ENCODE measurements around the gene PDE9A. TPM values are rescaled to one million over a fixed set of nuclear protein-coding genes. Genes with fewer than 3 reads are reported as not detected.
"Not testable (repeated sequence)": the region's sequence is repeated elsewhere in the genome, so short reads cannot be mapped to it uniquely, and the experiment has no call there.

Gene PDE9A
- total and polyA plus RNA-seq, 9 donors: 3.9 to 11.3 (median 6.9) TPM

DNA sequence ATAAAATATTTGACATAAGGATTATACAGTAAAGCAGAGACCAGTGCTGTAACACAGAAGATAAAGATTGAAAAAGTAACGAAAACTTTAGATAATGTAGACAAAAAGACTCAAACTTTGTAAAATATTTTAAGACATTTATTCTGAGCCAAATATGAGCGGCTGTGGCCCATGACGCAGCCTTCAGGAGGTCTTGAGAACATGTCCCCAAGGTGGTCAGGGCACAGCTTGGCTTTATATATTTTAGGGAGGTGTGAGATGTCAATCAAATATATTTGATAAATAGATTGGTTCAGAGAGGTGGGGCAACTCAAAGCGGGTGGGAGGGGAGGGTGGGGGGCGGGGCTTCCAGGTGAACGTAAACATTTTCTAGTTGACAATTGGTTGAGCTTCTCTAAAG is 144.7 kb downstream of the PDE9A start:
- no peak for DNase-seq
- Histone ChIP-seq H3K27me3 (no peaks in the 10 kb centered on the region), H3K27ac (no peak overlapping the region), H3K4me3 (no peak overlapping the region), H3K4me1 (ENCODE audit: insufficient read depth) (no peaks in the 10 kb centered on the region), H3K36me3 (no peaks in the 10 kb centered on the region), H3K9me3 (no peaks in the 10 kb centered on the region)
- 73 to 84% (median 83%) methylated on average over 6 of the region's 6 CpGs for WGBS, 3 donors
- intact Hi-C loops (cut with DNase I): no loop called here
- TF ChIP-seq, protein P1, sequence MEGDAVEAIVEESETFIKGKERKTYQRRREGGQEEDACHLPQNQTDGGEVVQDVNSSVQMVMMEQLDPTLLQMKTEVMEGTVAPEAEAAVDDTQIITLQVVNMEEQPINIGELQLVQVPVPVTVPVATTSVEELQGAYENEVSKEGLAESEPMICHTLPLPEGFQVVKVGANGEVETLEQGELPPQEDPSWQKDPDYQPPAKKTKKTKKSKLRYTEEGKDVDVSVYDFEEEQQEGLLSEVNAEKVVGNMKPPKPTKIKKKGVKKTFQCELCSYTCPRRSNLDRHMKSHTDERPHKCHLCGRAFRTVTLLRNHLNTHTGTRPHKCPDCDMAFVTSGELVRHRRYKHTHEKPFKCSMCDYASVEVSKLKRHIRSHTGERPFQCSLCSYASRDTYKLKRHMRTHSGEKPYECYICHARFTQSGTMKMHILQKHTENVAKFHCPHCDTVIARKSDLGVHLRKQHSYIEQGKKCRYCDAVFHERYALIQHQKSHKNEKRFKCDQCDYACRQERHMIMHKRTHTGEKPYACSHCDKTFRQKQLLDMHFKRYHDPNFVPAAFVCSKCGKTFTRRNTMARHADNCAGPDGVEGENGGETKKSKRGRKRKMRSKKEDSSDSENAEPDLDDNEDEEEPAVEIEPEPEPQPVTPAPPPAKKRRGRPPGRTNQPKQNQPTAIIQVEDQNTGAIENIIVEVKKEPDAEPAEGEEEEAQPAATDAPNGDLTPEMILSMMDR (IDR thresholded peaks at IDR 0.05): no peak
- TF ChIP-seq POLR2A (IDR thresholded peaks at IDR 0.05): no peak
- no peak for TF ChIP-seq EP300 (IDR thresholded peaks at IDR 0.05)

DNA sequence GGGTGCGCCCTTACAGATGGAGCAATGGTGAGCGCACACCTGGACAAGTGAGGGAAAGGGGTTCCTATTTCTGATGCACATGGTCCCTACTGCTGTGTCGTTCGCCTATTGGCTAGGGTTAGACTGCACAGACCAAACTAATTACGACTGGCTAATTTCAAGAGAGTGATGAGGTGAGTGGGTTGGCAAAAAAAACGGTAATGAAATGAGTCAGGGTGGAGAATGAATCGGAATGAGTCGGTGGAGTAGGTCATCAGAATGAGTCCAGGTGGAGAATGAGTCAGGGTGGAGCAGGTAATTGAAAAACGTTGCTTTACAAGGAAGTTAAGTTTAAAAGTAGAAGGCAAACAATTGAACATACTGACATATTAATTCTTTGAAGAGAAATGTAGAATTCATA is 146.1 kb downstream of the PDE9A start:
- no peaks in the 10 kb centered on the region for H3K9me3 ChIP-seq
- H3K27me3 ChIP-seq: no peaks in the 10 kb centered on the region
- 75 to 79% (median 77%) methylated on average over 9 of the region's 9 CpGs for WGBS, 3 donors
- no peaks in the 10 kb centered on the region for H3K36me3 ChIP-seq
- H3K4me3 ChIP-seq: no peak overlapping the region
- no peak for DNase-seq
- no peak overlapping the region for H3K27ac ChIP-seq
- H3K4me1 ChIP-seq (ENCODE audit: insufficient read depth): no peaks in the 10 kb centered on the region
- intact Hi-C loops (cut with DNase I): no loop called here
- TF ChIP-seq EP300 (IDR thresholded peaks at IDR 0.05) (no peak), POLR2A (IDR thresholded peaks at IDR 0.05) (no peak)
- TF ChIP-seq, protein P1 (IDR thresholded peaks at IDR 0.05): no peak

DNA sequence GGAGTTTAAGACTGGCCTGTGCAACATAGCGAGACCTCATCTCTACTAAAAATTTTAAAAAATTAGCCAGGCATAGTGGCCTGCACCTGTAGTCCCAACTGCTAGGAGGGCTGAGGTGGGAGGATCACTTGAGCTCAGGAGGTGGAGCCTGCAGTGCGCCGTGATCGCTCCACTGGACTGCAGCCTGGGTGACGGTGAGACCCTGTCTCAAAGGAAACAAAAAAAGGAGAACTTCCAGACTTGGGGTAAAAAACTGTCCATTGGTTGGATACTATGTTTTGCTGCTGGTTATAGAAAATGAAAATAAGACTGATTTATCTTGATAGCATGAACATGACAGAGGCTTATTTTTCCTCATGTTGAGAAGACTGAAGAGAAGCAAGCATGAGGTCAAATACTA is 146.5 kb downstream of the PDE9A start:
- intact Hi-C loops (cut with DNase I): no loop called here

DNA sequence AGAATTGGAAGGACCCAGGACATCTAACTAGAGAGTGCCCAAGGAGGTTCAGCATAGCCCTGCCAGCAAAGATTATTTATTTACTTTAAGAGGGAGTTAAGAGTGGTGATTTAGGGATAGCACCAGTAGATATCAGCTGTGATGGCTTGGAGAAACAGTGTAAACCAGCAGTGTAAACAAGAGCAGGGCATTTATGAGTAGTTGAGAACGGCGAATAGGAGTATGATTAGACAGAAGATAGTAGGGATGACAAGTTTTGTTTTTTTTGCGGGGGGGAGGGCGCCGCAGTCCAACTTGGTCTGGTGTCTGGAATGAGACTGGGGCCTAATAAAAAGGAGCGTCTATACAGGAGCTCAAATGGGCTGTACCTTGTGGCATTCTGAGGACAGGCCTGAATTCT is 148.2 kb downstream of the PDE9A start:
- H3K9me3 ChIP-seq; H3K36me3 ChIP-seq; H3K4me1 ChIP-seq (ENCODE audit: insufficient read depth); H3K4me3 ChIP-seq; H3K27me3 ChIP-seq; H3K27ac ChIP-seq; intact Hi-C loops (cut with DNase I); DNase-seq: not testable (repeated sequence)
- 65 to 67% (median 66%) methylated on average over 6 of the region's 6 CpGs for WGBS, 3 donors

More for the DNA sequence above, 146.5 kb downstream of the PDE9A start:
- WGBS, 3 donors: 84 to 90% (median 89%) methylated on average over 5 of the region's 5 CpGs
- no peak for TF ChIP-seq EP300 (IDR thresholded peaks at IDR 0.05)
- TF ChIP-seq, protein P1 (IDR thresholded peaks at IDR 0.05): no peak
- no peak for TF ChIP-seq POLR2A (IDR thresholded peaks at IDR 0.05)
- Histone ChIP-seq H3K27ac (no peak overlapping the region), H3K27me3 (no peaks in the 10 kb centered on the region), H3K9me3 (no peaks in the 10 kb centered on the region), H3K4me3 (no peak overlapping the region), H3K4me1 (ENCODE audit: insufficient read depth) (no peaks in the 10 kb centered on the region), H3K36me3 (no peaks in the 10 kb centered on the region)
- DNase-seq: no peak

DNA sequence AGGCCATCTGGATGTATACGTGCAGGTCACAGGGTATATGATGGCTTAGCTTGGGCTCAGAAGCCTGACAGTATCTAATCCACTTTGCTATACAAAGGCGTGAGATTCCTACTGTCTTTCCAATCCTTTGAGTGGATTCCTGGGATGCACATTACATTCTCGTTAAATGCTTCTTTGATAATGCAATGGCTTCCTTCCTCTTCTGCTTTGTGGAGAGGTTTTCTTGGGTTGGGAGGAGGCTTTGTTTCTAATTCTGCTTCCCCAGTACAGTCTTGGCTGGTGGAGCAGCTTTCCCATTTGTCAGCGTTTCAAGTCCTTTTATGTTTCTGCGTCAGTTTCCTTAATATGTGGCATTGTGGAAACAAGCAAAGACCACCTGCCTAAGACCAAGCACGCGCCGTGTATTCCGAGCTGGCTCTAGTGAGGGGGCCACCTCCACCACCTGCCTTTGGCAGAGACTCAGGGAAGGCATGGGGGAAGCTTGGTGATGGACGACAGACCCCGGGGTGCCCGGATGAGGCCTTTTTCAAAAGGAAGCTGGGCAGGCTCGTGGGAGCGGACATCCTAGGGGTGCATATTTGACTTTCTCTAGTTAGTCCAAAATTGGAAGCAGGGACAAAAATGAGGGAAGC is 153.2 kb downstream of the PDE9A start:
- H3K36me3 ChIP-seq: no peaks in the 10 kb centered on the region
- no peaks in the 10 kb centered on the region for H3K9me3 ChIP-seq
- no peak overlapping the region for H3K27ac ChIP-seq
- no peak overlapping the region for H3K4me3 ChIP-seq
- DNase-seq: no peak
- WGBS, 3 donors: 70 to 74% (median 72%) methylated on average over 14 of the region's 14 CpGs
- TF ChIP-seq, protein P1 (IDR thresholded peaks at IDR 0.05): no peak
- TF ChIP-seq EP300 (IDR thresholded peaks at IDR 0.05) (no peak), POLR2A (IDR thresholded peaks at IDR 0.05) (no peak)
- H3K4me1 ChIP-seq (ENCODE audit: insufficient read depth): no peaks in the 10 kb centered on the region
- H3K27me3 ChIP-seq: no peaks in the 10 kb centered on the region
- intact Hi-C loops (cut with DNase I): no loop called here

DNA sequence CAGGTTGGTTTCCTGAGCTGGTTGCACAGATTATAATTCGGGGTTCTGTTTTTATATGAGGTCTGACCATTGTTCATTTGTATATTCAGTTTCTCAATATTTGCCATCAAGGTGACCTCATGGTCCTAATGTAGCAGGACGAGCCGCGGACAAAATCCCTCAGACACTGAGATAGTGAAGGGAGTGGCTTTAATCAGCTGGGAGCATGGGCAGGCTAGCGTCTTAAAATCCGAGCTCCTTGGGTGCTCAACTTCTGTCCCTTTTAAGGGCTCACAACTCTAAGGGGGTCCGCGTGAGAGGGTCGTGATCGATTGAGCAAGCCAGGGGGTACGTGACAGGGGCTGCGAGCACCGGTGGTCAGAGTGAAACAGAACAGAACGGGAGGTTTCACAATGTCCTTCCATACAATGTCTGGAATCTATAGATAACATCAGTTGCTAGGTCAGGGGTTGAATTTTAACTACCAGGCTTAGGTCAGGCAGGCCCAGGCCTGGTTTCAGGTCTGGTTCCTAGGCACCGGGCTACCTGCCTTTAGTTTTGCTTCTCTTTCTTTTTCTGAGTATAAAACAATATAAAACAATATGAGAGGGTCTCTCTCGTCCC is 154.0 kb downstream of the PDE9A start:
- H3K27me3 ChIP-seq; DNase-seq; H3K4me1 ChIP-seq (ENCODE audit: insufficient read depth); H3K27ac ChIP-seq; H3K9me3 ChIP-seq; H3K4me3 ChIP-seq; intact Hi-C loops (cut with DNase I); H3K36me3 ChIP-seq: not testable (repeated sequence)
- 72 to 76% (median 74%) methylated on average over 16 of the region's 16 CpGs for WGBS, 3 donors
